H9 (cell line): ENCODE data around the gene COL5A3. TPM values are rescaled to one million over a fixed set of nuclear protein-coding genes. Genes with fewer than 3 reads are reported as not detected.
A peak's percentile ranks its signal among the peaks of the same experiment; 100 is the strongest.

Source experiments
- DNase-seq: peaks from one replicate; pipeline ENCODE4 v3.0.0-alpha.2; 2017
- H2AFZ ChIP-seq: one replicate; pipeline ENCODE4 v1.6.1; 2013; ENCODE audit warnings: mild to moderate bottlenecking, low read length, control low read depth, moderate library complexity
- H2AK5ac ChIP-seq: 2 replicates; pipeline ENCODE4 v1.6.1; 2013; ENCODE audit warnings: low read length, control low read depth, mixed read lengths; ENCODE audit not compliant: insufficient read length
- H2BK120ac ChIP-seq: one replicate; pipeline ENCODE4 v1.6.1; 2013; ENCODE audit warnings: low read depth, mild to moderate bottlenecking, low read length, control low read depth, inconsistent platforms; ENCODE audit not compliant: poor library complexity, severe bottlenecking
- H2BK12ac ChIP-seq: 2 replicates; pipeline ENCODE4 v1.6.1; 2013; ENCODE audit warnings: low read length, control low read depth, mixed read lengths, low read depth; ENCODE audit not compliant: insufficient read length
- H2BK15ac ChIP-seq: 2 replicates; pipeline ENCODE4 v1.6.1; 2013; ENCODE audit warnings: low read depth, low read length, control low read depth
- H2BK20ac ChIP-seq: one replicate; pipeline ENCODE4 v1.6.1; 2013; ENCODE audit warnings: low read depth, mild to moderate bottlenecking, low read length, control low read depth, inconsistent platforms; ENCODE audit not compliant: poor library complexity, severe bottlenecking
- H2BK5ac ChIP-seq: 2 replicates; pipeline ENCODE4 v1.6.1; 2013; ENCODE audit warnings: low read length, control low read depth, mixed read lengths; ENCODE audit not compliant: insufficient read length
- H3K14ac ChIP-seq: 2 replicates; pipeline ENCODE4 v1.6.1; 2013; ENCODE audit warnings: low read length, control low read depth; ENCODE audit not compliant: insufficient read depth
- H3K18ac ChIP-seq: 2 replicates; pipeline ENCODE4 v1.6.1; 2013; ENCODE audit warnings: low read depth, mild to moderate bottlenecking, mixed read lengths, low read length, control low read depth; ENCODE audit not compliant: insufficient read length
- H3K23ac ChIP-seq: 2 replicates; pipeline ENCODE4 v1.6.1; 2013; ENCODE audit warnings: low read length, control low read depth, mixed read lengths, low read depth; ENCODE audit not compliant: insufficient read length
- H3K23me2 ChIP-seq: 2 replicates; pipeline ENCODE4 v1.6.1; 2013; ENCODE audit warnings: low read depth, mild to moderate bottlenecking, mixed read lengths, low read length, control low read depth; ENCODE audit not compliant: insufficient read length, poor library complexity, severe bottlenecking
- H3K27ac ChIP-seq: 2 replicates; pipeline ENCODE4 v1.5.1; 2013; ENCODE audit warnings: low read length, control low read depth, mixed read lengths, low read depth; ENCODE audit not compliant: insufficient read length
- H3K27me3 ChIP-seq: 2 replicates; pipeline ENCODE4 v1.6.1; 2013; ENCODE audit warnings: low read length, control low read depth, inconsistent platforms; ENCODE audit not compliant: insufficient read depth
- H3K4ac ChIP-seq: 2 replicates; pipeline ENCODE4 v1.6.1; 2013; ENCODE audit warnings: low read depth, mild to moderate bottlenecking, control low read depth, inconsistent platforms, low read length, moderate library complexity
- H3K4me1 ChIP-seq: 2 replicates; pipeline ENCODE4 v1.6.1; 2013; ENCODE audit warnings: low read length, control low read depth, inconsistent platforms; ENCODE audit not compliant: insufficient read depth
- H3K4me2 ChIP-seq: 2 replicates; pipeline ENCODE4 v1.6.1; 2013; ENCODE audit warnings: low read length, control low read depth, mixed read lengths; ENCODE audit not compliant: insufficient read length, insufficient read depth
- H3K56ac ChIP-seq: 2 replicates; pipeline ENCODE4 v1.6.1; 2013; ENCODE audit warnings: low read depth, mild to moderate bottlenecking, mixed read lengths, low read length, control low read depth; ENCODE audit not compliant: insufficient read length
- H3K79me1 ChIP-seq: 2 replicates; pipeline ENCODE4 v1.6.1; 2013; ENCODE audit warnings: low read depth, mild to moderate bottlenecking, moderate library complexity, low read length, control low read depth, inconsistent platforms; ENCODE audit not compliant: insufficient read depth, poor library complexity, severe bottlenecking
- H3K79me2 ChIP-seq: 2 replicates; pipeline ENCODE4 v1.6.1; 2013; ENCODE audit warnings: low read length, control low read depth, inconsistent platforms; ENCODE audit not compliant: insufficient read depth
- H3K9ac ChIP-seq: 2 replicates; pipeline ENCODE4 v1.6.1; 2013; ENCODE audit warnings: low read length, control low read depth, mixed read lengths; ENCODE audit not compliant: insufficient read length; ENCODE audit errors: extremely low read depth
- H3K9me3 ChIP-seq: one replicate; pipeline ENCODE4 v1.6.1; 2013; ENCODE audit warnings: low read depth, low read length, inconsistent platforms; ENCODE audit not compliant: control insufficient read depth
- H3T11ph ChIP-seq: one replicate; pipeline ENCODE4 v1.6.1; 2013; ENCODE audit warnings: mild to moderate bottlenecking, low read length, control low read depth, inconsistent platforms
- H4K20me1 ChIP-seq: one replicate; pipeline ENCODE4 v1.6.1; 2013; ENCODE audit not compliant: control insufficient read depth, insufficient read length, insufficient read depth
- H4K5ac ChIP-seq: 2 replicates; pipeline ENCODE4 v1.6.1; 2013; ENCODE audit warnings: low read depth, mild to moderate bottlenecking, mixed read lengths, low read length, control low read depth; ENCODE audit not compliant: insufficient read length
- H4K8ac ChIP-seq: replicated peaks from 2 replicates; pipeline ENCODE4 v1.6.1; 2013; ENCODE audit warnings: low read length, control low read depth, mixed read lengths, low read depth; ENCODE audit not compliant: insufficient read length
- H4K91ac ChIP-seq: 2 replicates; pipeline ENCODE4 v1.6.1; 2013; ENCODE audit warnings: low read depth, mild to moderate bottlenecking, moderate library complexity, mixed read lengths, low read length, control low read depth; ENCODE audit not compliant: insufficient read length
- H3K27ac Mint-ChIP-seq, 3 experiments: 2 replicates in 2 of 3; 3 replicates in 1 of 3; pipeline ENCODE4 v1.8.0; 2020 to 2021; ENCODE audit warnings: mixed read lengths in 3 of 3, mild to moderate bottlenecking in 1 of 3, moderate library complexity in 1 of 3
- H3K27me3 Mint-ChIP-seq: 2 replicates; pipeline ENCODE4 v1.8.0; 2021; ENCODE audit warnings: low read depth, mild to moderate bottlenecking, moderate library complexity, mixed read lengths
- H3K36me3 Mint-ChIP-seq, 3 experiments: 2 replicates in 2 of 3; 3 replicates in 1 of 3; pipeline ENCODE4 v1.8.0; 2020 to 2021; ENCODE audit warnings: low read depth in 3 of 3, mixed read lengths in 3 of 3; ENCODE audit not compliant: insufficient read depth in 1 of 3
- H3K4me1 Mint-ChIP-seq, 2 experiments: 2 replicates each; pipeline ENCODE4 v1.8.0; 2020; ENCODE audit warnings: mixed read lengths in 2 of 2
- H3K4me3 Mint-ChIP-seq, 2 experiments: 2 replicates in 1 of 2; 3 replicates in 1 of 2; pipeline ENCODE4 v1.8.0; 2020 to 2021; ENCODE audit warnings: mild to moderate bottlenecking in 2 of 2, mixed read lengths in 2 of 2, moderate library complexity in 1 of 2
- H3K9me3 Mint-ChIP-seq, 2 experiments: 2 replicates in 1 of 2; 3 replicates in 1 of 2; pipeline ENCODE4 v1.8.0; 2020; ENCODE audit warnings: mild to moderate bottlenecking in 2 of 2, mixed read lengths in 2 of 2, moderate library complexity in 1 of 2
- WGBS: extraction: QIAGEN DNeasy Blood & Tissue Kit; methylation state at CpG from one replicate; pipeline ENCODE4 v1.1.7; 2013; ENCODE audit warnings: missing lambda C conversion rate, low lambda C conversion rate, mixed read lengths; ENCODE audit not compliant: insufficient read length; ENCODE audit errors: extremely low coverage; 5-methylcytosine and 5-hydroxymethylcytosine counted together
- total RNA-seq: library from RNA; stranded (reverse); gene quantifications from 2 replicates; pipeline ENCODE4 v1.2.1, GENCODE V29; 2021
- TF ChIP-seq, protein P1 (sequence below): fragments of 200-600 bp; sonication (generic); conservative IDR thresholded peaks from 3 replicates; pipeline ENCODE4 v1.8.0; 2021; ENCODE audit warnings: antibody characterized with exemption, mild to moderate bottlenecking

COL5A3 gene
- total RNA-seq, 1 experiment from 2014 or later, result 0.72 TPM

DNA sequence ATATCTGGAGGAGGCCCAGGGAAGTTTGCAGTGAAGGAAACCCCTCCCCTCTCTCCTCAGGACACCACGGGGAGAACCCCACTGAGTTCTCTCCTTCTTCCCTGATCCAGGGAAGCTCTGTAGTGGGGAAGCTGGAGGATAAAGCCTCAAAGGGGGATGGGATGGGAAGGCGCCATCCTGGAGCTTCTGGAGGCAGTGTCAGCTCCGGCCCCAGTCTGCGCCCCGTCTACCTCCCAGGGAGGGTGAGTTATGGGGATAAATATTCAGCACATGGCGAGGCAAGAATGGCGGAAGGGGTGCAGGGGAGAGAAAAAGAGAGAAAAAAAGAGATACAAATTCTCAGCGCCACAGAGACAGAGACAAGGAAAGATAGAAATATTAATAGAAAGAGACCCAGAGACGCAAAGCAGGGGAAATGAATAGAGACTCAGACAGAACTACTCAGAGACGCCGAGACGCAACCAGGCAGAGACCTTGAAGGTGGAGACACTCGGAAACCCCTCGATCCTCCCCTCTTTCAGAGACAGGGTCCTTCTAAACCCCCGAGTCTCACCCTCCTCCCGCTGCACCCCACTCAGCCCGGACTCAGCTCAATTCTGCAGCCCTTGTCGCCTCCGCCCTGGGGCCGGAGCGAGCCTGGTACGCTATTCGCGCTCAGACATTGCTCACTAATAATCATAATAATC, 97.6 kb downstream of the COL5A3 start:
- Mint-ChIP-seq H3K9me3 (no peaks in the 10 kb centered on the region; a peak in 1 of 5 replicates), H3K4me1 (peaks cover 15 to 20% of the 10 kb centered on the region in 2 experiments), H3K27me3 (no peaks in the 10 kb centered on the region; the same call in 1 of the 2 replicates), H3K27ac (no peak overlapping the region), H3K36me3 (peaks cover 2 to 8% (median 4%) of the 10 kb centered on the region in 3 experiments; a peak in 6 of 7 replicates), H3K4me3 (no peak overlapping the region; a peak in 1 of 5 replicates)
- no peak overlapping the region for H3T11ph ChIP-seq
- H3K23ac ChIP-seq, result no peak overlapping the region
- H3K9me3 ChIP-seq, result no peaks in the 10 kb centered on the region
- no peak overlapping the region for H2AK5ac ChIP-seq
- H3K79me2 ChIP-seq, result no peaks in the 10 kb centered on the region; the same call in 1 of the 2 replicates
- peak overlapping the region; percentile 64 for H3K4me2 ChIP-seq
- no peak overlapping the region for H2BK12ac ChIP-seq
- no peak overlapping the region for H3K14ac ChIP-seq
- peaks cover 11% of the 10 kb centered on the region for H3K23me2 ChIP-seq
- peaks cover 2% of the 10 kb centered on the region for H4K20me1 ChIP-seq
- H4K5ac ChIP-seq, result no peak overlapping the region
- TF ChIP-seq, protein P1, sequence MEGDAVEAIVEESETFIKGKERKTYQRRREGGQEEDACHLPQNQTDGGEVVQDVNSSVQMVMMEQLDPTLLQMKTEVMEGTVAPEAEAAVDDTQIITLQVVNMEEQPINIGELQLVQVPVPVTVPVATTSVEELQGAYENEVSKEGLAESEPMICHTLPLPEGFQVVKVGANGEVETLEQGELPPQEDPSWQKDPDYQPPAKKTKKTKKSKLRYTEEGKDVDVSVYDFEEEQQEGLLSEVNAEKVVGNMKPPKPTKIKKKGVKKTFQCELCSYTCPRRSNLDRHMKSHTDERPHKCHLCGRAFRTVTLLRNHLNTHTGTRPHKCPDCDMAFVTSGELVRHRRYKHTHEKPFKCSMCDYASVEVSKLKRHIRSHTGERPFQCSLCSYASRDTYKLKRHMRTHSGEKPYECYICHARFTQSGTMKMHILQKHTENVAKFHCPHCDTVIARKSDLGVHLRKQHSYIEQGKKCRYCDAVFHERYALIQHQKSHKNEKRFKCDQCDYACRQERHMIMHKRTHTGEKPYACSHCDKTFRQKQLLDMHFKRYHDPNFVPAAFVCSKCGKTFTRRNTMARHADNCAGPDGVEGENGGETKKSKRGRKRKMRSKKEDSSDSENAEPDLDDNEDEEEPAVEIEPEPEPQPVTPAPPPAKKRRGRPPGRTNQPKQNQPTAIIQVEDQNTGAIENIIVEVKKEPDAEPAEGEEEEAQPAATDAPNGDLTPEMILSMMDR, result no peak
- H4K8ac ChIP-seq, result no peak overlapping the region
- WGBS, result no CpG with 5 or more reads among the region's 24 CpGs
- no peak overlapping the region for H2AFZ ChIP-seq
- no peak overlapping the region for H2BK120ac ChIP-seq
- H3K56ac ChIP-seq, result no peak overlapping the region
- H3K4ac ChIP-seq, result no peak overlapping the region
- peaks cover 3% of the 10 kb centered on the region for H3K79me1 ChIP-seq
- no peak overlapping the region for H3K9ac ChIP-seq
- no peak overlapping the region for H3K27ac ChIP-seq
- H2BK5ac ChIP-seq, result no peak overlapping the region
- H2BK20ac ChIP-seq, result no peak overlapping the region
- H2BK15ac ChIP-seq, result no peak overlapping the region
- H4K91ac ChIP-seq, result no peak overlapping the region
- H3K4me1 ChIP-seq, result no peaks in the 10 kb centered on the region; the same call in 1 of the 2 replicates
- H3K18ac ChIP-seq, result no peak overlapping the region
- DNase-seq, result no peak
- H3K27me3 ChIP-seq, result no peaks in the 10 kb centered on the region
